Activated T-cell treated with anti-CD3 and anti-CD28 coated beads, Interleukin-2, amount 50 U/mL, for 72 hours (primary cell): ENCODE measurements around the gene CELSR1. TPM values are rescaled to one million over a fixed set of nuclear protein-coding genes. Genes with fewer than 3 reads are reported as not detected.
A peak's percentile ranks its signal among the peaks of the same experiment; 100 is the strongest.
"Not testable (repeated sequence)": the region's sequence is repeated elsewhere in the genome, so short reads cannot be mapped to it uniquely, and the experiment has no call there.

Experiments
- ATAC-seq, 2 donors: fragments of 150-1000 bp; cut with Tn5 transposase; replicated peaks in 1 of 2; 2 replicates each; pipeline ENCODE4 v1.10.0; 2021; ENCODE audit warnings: moderate library complexity in 2 of 2, mild to moderate bottlenecking in 1 of 2
- DNase-seq, 2 donors: peaks; one replicate each; pipeline ENCODE4 v3.0.0; 2021 to 2022; ENCODE audit warnings: mixed read lengths in 1 of 2
- H3K27ac Mint-ChIP-seq: one replicate; pipeline ENCODE4 v1.8.0; 2022; ENCODE audit warnings: mild to moderate bottlenecking, moderate library complexity, mixed read lengths
- H3K27me3 Mint-ChIP-seq: one replicate; pipeline ENCODE4 v1.8.0; 2022; ENCODE audit warnings: low read depth, mixed read lengths
- H3K36me3 Mint-ChIP-seq, 2 donors: one replicate each; pipeline ENCODE4 v1.8.0; 2022; ENCODE audit warnings: mixed read lengths in 2 of 2, mild to moderate bottlenecking in 1 of 2; ENCODE audit not compliant: insufficient read depth in 2 of 2
- H3K4me1 Mint-ChIP-seq: one replicate; pipeline ENCODE4 v1.8.0; 2022; ENCODE audit warnings: low read depth, mixed read lengths
- H3K4me3 Mint-ChIP-seq, 2 donors: one replicate each; pipeline ENCODE4 v1.8.0; 2022; ENCODE audit warnings: mild to moderate bottlenecking in 2 of 2, mixed read lengths in 2 of 2, moderate library complexity in 2 of 2
- H3K9me3 Mint-ChIP-seq, 2 donors: one replicate each; pipeline ENCODE4 v1.8.0; 2022; ENCODE audit warnings: mixed read lengths in 2 of 2
- total RNA-seq, 2 donors: library from RNA; stranded (reverse); gene quantifications; one replicate each; pipeline ENCODE4 v1.2.3, GENCODE V29; 2022

CELSR1 gene
- total RNA-seq, 2 donors from 2014 or later: 0.83 to 1.3 TPM

DNA sequence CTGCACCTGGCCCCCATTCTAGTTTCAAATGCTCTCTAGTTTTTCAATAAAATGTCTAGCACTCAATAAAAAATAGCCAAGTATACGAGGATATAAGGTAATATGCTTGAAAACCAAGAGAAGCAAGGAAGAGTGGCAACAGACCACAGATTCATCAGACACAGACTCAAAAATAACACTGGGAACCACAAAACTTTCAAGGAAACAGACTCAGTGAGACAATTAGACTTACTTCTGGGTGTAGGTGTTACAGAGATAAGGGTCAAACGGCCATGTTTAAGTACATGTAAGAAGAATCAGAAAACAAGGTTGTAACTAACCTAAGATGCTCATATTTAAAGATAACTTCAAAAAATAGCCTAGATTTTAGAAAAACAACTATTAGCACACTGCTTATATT lies 134.9 kb downstream of the CELSR1 start:
- Mint-ChIP-seq H3K27ac (no peak overlapping the region), H3K9me3 (no peaks in the 10 kb centered on the region), H3K27me3 (no peaks in the 10 kb centered on the region), H3K4me1 (no peaks in the 10 kb centered on the region), H3K4me3 (no peak overlapping the region), H3K36me3 (no peaks in the 10 kb centered on the region)
- no peak for ATAC-seq
- no peak for DNase-seq

DNA sequence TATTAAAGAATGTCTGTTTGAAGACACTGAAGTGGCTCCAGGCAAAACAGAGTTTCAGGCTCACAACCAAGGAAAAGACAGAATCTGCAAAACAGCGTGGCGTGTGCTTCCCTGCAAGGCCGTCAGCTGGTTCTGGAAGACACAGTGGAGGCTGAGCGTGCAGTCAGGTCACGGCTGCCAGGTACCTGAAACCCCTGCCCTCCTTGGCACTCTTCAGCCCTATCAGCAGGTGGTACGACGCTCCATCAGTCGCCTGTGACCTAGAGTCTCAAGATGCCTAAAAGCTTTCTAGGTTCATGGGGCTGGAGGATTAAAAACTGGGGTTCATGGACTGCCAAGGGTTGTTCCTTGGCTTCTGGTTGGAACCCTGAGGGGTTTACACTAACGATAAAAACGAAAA lies 136.1 kb downstream of the CELSR1 start:
- H3K9me3 Mint-ChIP-seq: no peaks in the 10 kb centered on the region
- H3K4me3 Mint-ChIP-seq: no peak overlapping the region
- H3K27ac Mint-ChIP-seq: no peak overlapping the region
- H3K36me3 Mint-ChIP-seq: no peaks in the 10 kb centered on the region
- ATAC-seq (no peak), DNase-seq (no peak)
- no peaks in the 10 kb centered on the region for H3K27me3 Mint-ChIP-seq
- H3K4me1 Mint-ChIP-seq: no peaks in the 10 kb centered on the region

DNA sequence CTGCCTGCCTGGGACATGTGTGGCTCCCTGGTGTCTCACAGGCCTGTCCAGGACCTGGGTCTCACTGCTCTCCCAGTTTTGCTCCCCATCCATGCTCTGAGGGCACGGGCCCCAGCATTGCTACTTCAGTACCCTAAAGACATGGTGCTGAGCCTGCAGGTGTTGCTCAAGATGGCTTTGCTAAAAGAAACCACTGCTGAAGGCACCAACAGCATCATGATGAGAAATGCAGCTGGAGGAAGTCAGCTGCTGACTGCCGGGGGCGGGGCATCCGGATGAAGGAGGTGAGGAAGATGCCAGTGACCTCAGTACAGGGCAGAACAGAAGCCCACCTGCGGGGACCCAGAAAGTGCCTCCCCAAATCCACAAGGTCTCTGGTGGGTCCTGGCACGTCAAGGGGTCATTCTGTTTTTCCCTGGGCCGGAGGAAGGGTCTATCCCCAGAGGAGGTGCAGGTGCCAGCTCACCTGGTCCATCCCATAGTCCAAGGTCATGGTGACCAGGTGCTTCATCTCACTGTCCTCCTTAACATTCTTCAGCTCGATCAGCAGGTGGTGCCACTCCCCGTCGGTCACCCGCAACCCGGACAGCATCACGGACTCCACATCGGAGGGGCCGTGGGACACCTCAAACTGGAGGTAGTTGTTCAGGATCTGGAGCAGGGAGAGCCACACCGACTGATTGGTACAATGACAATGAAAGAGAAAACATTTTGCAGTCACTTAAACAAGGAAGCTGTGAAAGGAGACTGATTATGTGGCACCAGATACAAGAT lies 138.0 kb downstream of the CELSR1 start:
- ATAC-seq (no peak), DNase-seq (no peak)
- no peaks in the 10 kb centered on the region for H3K36me3 Mint-ChIP-seq
- no peak overlapping the region for H3K27ac Mint-ChIP-seq
- no peaks in the 10 kb centered on the region for H3K4me1 Mint-ChIP-seq
- H3K9me3 Mint-ChIP-seq: no peaks in the 10 kb centered on the region
- H3K27me3 Mint-ChIP-seq: no peaks in the 10 kb centered on the region
- H3K4me3 Mint-ChIP-seq: no peak overlapping the region

DNA sequence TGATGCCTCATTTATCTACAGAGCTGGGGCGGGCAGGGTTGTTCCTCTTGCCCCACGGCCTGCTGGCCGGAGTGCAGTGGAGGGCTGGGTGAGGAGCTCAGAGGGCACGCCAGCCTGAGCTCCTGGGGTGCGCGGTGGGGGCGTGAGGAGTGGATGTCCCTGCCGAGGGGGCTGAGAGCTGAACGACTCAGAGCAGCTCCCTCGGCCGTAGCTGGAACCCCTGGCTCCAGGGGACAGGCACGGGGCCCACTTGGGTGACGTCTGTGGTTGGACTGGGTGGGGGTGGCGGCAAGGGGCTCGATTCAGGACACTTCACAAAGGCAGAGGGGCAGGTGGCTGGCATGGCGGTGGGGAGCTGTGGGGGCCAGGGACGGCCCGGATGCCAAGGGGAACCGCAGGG lies 139.5 kb downstream of the CELSR1 start:
- no peak overlapping the region for H3K4me3 Mint-ChIP-seq
- DNase-seq: no peak
- H3K27ac Mint-ChIP-seq: no peak overlapping the region
- H3K4me1 Mint-ChIP-seq: peaks cover 8% of the 10 kb centered on the region
- no peaks in the 10 kb centered on the region for H3K9me3 Mint-ChIP-seq
- no peaks in the 10 kb centered on the region for H3K36me3 Mint-ChIP-seq
- no peaks in the 10 kb centered on the region for H3K27me3 Mint-ChIP-seq
- ATAC-seq: no peak

DNA sequence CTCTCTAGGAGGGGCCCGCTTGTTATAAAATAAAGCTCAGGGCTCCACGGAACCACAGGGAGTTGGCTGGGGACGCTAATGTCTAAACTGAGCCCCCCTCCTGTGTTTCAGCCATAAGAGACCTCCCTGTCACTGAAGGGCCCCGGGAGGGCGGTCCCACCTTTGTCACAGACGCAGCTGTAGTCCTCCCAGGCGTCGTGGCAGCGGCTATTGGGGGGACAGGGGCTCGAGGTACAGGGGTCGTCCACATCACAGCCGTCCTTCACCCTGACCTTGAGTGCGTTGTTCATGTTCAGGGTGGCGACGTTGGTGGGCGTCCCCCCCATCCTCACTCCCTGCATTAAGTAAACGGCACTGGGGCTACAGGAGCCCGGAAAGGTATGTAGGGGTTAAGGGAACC lies 139.9 kb downstream of the CELSR1 start:
- Mint-ChIP-seq H3K27ac (no peak overlapping the region), H3K4me1 (peaks cover 8% of the 10 kb centered on the region), H3K27me3 (no peaks in the 10 kb centered on the region), H3K9me3 (no peaks in the 10 kb centered on the region), H3K4me3 (no peak overlapping the region), H3K36me3 (no peaks in the 10 kb centered on the region)
- no peak for ATAC-seq
- DNase-seq: no peak

DNA sequence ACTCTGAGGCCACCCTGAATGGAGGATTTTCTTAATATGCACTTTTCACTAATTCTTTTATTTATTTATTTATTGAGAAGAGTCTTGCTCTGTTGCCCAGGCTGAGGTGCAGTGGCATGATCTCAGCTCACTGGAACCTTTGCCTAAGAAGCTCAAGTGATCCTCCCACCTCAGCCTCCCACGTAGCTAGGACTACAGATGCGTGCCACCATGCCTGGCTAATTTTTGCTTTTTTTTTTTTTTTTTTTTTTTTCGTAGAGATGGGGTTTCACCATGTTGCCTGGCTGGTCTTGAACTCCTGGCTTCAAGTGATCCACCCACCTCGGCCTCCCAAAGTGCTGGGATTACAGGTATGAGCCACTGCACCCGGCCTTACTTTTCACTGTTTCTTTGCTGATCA lies 140.4 kb downstream of the CELSR1 start:
- not testable (repeated sequence) for H3K36me3 Mint-ChIP-seq, ATAC-seq, H3K4me3 Mint-ChIP-seq

DNA sequence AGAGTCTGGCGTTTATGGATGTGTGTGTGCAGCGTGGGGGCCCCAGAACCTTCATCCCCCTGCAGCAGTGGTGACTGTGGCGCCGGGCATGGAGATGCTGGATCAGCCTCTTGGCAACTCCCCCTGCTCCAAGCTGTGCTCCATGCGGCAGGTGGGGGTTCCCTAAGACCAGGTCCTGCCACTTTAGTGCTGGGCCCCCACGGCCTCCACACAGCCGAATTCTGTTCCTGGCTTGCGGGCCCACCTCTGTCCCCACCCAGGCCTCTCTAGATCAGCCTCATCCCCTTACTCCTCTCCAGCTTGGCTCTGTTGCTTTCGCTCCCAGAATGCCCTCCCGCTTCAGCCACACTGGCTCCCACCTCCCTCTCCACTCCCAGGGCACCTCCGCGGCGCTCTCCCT lies 142.3 kb downstream of the CELSR1 start:
- no peak overlapping the region for H3K4me3 Mint-ChIP-seq

More for the DNA sequence above, 140.4 kb downstream of the CELSR1 start:
- not testable (repeated sequence) for H3K9me3 Mint-ChIP-seq, H3K27ac Mint-ChIP-seq, DNase-seq, H3K4me1 Mint-ChIP-seq, H3K27me3 Mint-ChIP-seq

DNA sequence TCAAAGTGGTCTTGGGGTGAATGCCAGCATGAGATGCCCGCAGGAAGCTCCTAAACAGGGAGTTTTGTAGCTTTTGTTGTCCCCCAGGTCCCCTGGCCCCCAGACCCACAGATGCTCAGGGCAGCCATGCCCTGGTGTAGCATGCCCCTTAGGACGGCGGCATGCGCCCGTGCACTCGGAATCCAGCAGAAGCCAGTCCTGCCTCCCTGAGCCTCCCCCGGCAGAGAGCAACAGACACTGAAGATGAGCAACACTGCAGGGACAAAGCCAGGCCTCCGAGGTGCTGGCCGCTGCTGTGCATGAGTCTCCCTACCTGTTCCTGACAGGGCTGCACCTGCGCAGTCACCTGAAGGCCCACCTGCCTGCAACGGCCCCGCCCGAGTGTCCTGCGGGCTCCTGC lies 142.8 kb downstream of the CELSR1 start:
- ATAC-seq: no peak
- Mint-ChIP-seq H3K27ac (no peak overlapping the region), H3K36me3 (no peaks in the 10 kb centered on the region), H3K9me3 (no peaks in the 10 kb centered on the region), H3K27me3 (no peaks in the 10 kb centered on the region), H3K4me1 (peaks cover 8% of the 10 kb centered on the region), H3K4me3 (no peak overlapping the region)
- no peak for DNase-seq

More for the DNA sequence above, 142.3 kb downstream of the CELSR1 start:
- Mint-ChIP-seq H3K27ac (no peak overlapping the region), H3K9me3 (no peaks in the 10 kb centered on the region), H3K27me3 (no peaks in the 10 kb centered on the region), H3K4me1 (peaks cover 8% of the 10 kb centered on the region), H3K36me3 (no peaks in the 10 kb centered on the region)
- DNase-seq (no peak), ATAC-seq (no peak)

DNA sequence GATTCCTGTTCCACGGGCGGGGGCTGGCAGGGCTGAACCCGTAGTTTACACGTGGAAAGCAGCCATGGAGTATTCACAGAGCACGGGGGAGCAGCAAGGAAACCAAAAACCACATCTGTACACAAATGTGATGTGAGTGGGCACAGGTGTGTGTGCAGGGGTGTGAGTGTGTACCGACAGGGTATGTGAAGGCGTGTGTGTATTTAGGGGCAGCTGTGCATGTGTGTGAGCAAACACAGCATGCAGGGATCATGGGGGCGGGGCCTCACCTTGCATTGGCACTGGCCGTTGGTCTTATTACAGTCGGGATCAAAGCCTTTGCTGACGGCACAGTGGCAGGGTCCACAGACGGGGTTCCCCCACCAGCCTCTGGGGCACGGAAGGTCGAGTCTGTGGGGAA lies 143.5 kb downstream of the CELSR1 start:
- H3K27ac Mint-ChIP-seq: no peak overlapping the region
- peak in 1 of 2 donors; percentile 6 for DNase-seq
- ATAC-seq: no peak
- H3K4me1 Mint-ChIP-seq: peaks cover 8% of the 10 kb centered on the region
- H3K27me3 Mint-ChIP-seq: no peaks in the 10 kb centered on the region
- H3K9me3 Mint-ChIP-seq: no peaks in the 10 kb centered on the region
- peak overlapping the region in 1 of 2 donors; percentile 19 for H3K4me3 Mint-ChIP-seq
- H3K36me3 Mint-ChIP-seq: no peaks in the 10 kb centered on the region

DNA sequence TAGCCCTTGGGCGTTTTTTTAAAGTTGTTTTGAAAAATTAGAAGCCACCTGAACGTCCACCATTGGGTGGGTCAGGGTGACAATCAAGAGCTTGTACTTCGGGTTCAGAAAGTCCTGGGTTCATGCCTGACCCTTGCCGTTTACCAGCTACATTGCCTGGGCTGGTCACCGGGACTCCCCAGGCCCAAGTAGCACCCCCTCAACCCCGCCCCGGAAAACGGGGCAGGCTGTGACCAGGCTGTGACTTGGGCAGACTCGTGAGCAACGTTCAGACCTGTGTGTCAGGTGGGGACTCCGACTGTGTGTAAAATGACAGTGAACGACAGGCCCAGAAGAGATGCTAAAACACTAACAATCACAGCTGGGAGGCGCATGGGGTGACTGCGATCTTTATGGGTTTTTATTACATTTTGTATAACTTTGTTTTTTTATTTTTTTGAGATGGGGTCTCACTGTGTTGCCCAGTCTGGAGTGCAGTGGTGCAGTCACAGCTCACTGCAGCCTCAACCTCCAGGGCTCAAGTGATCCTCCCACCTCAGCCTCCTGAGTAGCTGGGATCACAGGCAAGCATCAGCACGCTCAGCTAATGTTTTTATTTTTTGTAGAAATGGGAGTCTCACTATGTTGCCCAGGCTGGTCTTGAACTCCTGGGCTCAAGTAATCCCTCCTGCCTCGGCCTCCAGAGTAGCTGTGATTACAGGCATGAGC lies 145.1 kb downstream of the CELSR1 start:
- ATAC-seq (no peak), DNase-seq (no peak)
- no peak overlapping the region for H3K27ac Mint-ChIP-seq
- no peak overlapping the region for H3K4me3 Mint-ChIP-seq
- no peaks in the 10 kb centered on the region for H3K9me3 Mint-ChIP-seq
- H3K27me3 Mint-ChIP-seq: no peaks in the 10 kb centered on the region
- H3K4me1 Mint-ChIP-seq: peaks cover 8% of the 10 kb centered on the region
- H3K36me3 Mint-ChIP-seq: no peaks in the 10 kb centered on the region

DNA sequence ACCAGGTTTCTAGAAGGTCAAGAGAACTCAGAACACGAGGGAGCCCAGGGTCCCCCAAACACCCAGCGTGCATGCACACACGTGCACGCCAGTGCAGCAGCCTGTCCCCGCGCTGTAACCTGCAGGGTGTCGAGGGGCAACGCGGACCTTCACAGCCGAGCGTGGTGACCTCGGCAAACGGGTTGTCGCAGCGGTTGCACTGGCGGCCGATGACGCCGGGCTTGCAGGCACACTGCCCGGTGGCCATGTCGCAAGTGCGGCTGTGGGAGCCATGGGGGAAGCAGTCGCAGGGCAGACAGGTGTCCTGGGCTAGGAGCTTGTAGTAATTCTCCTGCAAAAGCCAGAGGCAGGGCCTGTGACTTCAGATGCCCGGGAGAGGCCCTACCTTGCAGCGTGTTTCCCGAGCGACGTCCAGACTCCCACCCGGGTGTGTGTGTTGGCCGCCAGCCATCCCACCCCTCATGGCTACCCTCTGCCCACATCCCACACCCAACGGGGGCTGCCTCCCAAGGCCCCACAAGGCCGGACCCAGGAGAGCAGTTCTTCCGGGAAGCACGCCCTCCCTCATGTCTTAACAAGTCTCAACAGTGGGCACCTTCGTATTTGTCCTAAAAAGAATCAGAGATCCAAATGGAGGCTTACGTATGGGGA lies 145.8 kb downstream of the CELSR1 start:
- H3K9me3 Mint-ChIP-seq: no peaks in the 10 kb centered on the region
- H3K36me3 Mint-ChIP-seq: no peaks in the 10 kb centered on the region
- H3K27me3 Mint-ChIP-seq: no peaks in the 10 kb centered on the region
- H3K27ac Mint-ChIP-seq: no peak overlapping the region
- DNase-seq: no peak
- H3K4me3 Mint-ChIP-seq: no peak overlapping the region
- ATAC-seq: no peak
- peaks cover 8% of the 10 kb centered on the region for H3K4me1 Mint-ChIP-seq

DNA sequence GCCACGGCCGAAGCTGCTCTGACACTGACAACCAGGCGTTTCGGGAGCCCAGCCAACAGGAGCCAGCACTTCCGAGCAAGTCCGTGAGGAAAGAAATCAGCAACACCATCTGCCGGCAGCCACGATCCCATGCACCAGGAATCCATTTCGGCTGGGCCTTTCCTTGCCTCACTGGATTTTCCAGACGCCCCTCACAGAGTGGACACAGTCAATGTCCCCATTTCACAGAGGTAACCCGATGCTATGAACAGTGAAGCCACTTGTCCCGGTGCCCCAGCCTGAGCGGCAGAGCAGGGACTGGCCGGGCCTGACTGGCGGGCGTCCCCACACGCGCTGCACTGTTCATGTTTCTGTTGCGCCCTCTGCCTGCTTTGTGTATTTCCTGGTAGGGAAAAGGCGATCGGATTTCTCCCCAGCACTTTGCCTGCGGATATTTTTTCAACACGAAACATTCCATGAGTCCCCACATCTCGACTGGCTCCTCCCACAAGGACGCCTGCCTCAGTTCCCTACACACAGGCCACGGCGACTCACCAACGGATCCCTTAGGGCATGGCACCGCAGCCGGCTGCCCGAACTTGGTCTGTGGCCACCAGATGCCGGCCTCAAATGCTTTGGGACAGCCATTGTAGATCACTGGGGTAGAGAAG lies 146.6 kb downstream of the CELSR1 start:
- H3K27me3 Mint-ChIP-seq: no peaks in the 10 kb centered on the region
- no peak overlapping the region for H3K27ac Mint-ChIP-seq
- no peak overlapping the region for H3K4me3 Mint-ChIP-seq
- H3K36me3 Mint-ChIP-seq: no peaks in the 10 kb centered on the region
- H3K9me3 Mint-ChIP-seq: no peaks in the 10 kb centered on the region
- DNase-seq: no peak
- ATAC-seq: no peak
- peaks cover 8% of the 10 kb centered on the region for H3K4me1 Mint-ChIP-seq

DNA sequence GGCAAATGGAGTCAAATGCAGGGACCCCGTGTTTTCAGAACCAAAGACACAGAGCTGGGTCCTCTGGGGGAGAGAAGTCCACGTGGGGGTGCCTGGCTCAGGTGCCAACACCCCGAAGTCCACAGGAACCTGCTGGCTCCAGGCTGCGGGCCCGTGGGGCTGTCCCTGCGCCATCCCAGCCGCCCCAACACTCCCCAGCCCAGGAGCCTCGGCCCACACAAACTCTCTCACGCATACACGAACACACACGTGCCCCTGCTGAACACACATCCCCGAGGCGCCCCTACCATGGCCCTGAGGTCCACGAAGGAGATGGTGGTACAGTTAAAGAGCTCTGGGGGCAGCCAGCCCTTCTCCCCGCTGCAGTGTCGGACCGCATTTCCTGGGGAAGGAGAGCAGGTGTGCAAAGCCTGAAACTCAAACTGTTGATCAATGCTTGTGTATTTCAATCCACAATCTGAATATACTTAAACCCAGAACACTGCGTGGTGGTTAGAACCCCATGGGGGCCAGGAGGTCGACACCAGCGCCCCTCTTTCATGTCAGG lies 147.2 kb downstream of the CELSR1 start:
- Mint-ChIP-seq H3K27me3 (no peaks in the 10 kb centered on the region), H3K4me1 (peaks cover 8% of the 10 kb centered on the region), H3K36me3 (no peaks in the 10 kb centered on the region), H3K9me3 (no peaks in the 10 kb centered on the region), H3K4me3 (no peak overlapping the region), H3K27ac (no peak overlapping the region)
- ATAC-seq: no peak
- no peak for DNase-seq
